Activated naive CD4-positive, alpha-beta T cell treated with anti-CD3 and anti-CD28 coated beads for 36 hours (primary cell): ENCODE results near the gene PDK2. TPM values are rescaled to one million over a fixed set of nuclear protein-coding genes. Genes with fewer than 3 reads are reported as not detected.
"Not testable (repeated sequence)": the region's sequence is repeated elsewhere in the genome, so short reads cannot be mapped to it uniquely, and the experiment has no call there.

Experiments
- CTCF ChIA-PET: fragments of 350-600 bp; sonication (Branson Sonifier 250); formaldehyde crosslinking; loops from one replicate; lab custom pipeline; 2021; ENCODE audit warnings: antibody characterized with exemption; lab: Charles Lee
- DNase-seq: peaks from one replicate; pipeline ENCODE4 v3.0.0-alpha.2; 2020
- H3K27ac Mint-ChIP-seq: one replicate; pipeline ENCODE4 v1.8.0; 2021; ENCODE audit warnings: mild to moderate bottlenecking, mixed read lengths
- H3K27me3 Mint-ChIP-seq: one replicate; pipeline ENCODE4 v1.8.0; 2021; ENCODE audit warnings: low read depth, mixed read lengths
- H3K36me3 Mint-ChIP-seq: one replicate; pipeline ENCODE4 v1.8.0; 2021; ENCODE audit warnings: low read depth, mixed read lengths
- H3K4me1 Mint-ChIP-seq: one replicate; pipeline ENCODE4 v1.8.0; 2021; ENCODE audit warnings: low read depth, mixed read lengths
- H3K4me3 Mint-ChIP-seq: one replicate; pipeline ENCODE4 v1.8.0; 2021; ENCODE audit warnings: mild to moderate bottlenecking, moderate library complexity, mixed read lengths
- H3K9me3 Mint-ChIP-seq: one replicate; pipeline ENCODE4 v1.8.0; 2021; ENCODE audit warnings: mixed read lengths
- intact Hi-C: fragments of 100-400 bp; cut with micrococcal nuclease; formaldehyde crosslinking; loops from one replicate; pipeline ENCODE4 v1.15.1; 2023
- total RNA-seq, 2 experiments: library from RNA; stranded (reverse); gene quantifications; one replicate each; pipeline ENCODE4 v1.2.3, GENCODE V29; 2021

The PDK2 gene
- total RNA-seq, 2 experiments from 2014 or later = 10.5 to 11.1 TPM

DNA sequence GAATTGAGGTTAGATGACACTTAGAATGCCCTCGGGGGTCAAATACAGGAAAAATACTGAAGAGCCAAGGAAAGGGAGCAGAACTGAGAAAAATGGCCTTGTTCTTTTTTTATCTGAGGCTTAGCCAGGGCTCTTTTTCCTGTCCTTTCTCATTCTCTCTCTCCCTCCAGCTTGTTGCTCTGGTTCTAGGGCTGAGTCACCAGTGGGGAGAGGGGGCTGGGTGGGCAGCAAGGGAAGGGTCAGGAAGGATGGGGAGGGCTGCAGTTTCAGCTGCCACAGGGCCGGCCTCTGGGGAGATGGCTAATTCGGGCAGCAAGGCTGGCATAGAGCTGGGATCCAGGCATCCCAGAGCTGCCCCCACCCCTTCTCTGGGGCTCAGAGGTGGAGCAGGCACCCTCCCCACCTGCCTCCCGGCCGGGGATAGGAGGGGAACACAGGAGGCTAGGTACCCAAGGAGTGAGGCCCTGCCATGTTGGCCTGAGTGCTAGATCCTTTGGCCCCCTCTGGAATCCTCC lies 35.3 kb upstream of the PDK2 start:
- Mint-ChIP-seq H3K9me3 (no peaks in the 10 kb centered on the region), H3K4me3 (no peak overlapping the region), H3K27ac (no peak overlapping the region), H3K36me3 (no peaks in the 10 kb centered on the region), H3K4me1 (peaks cover 17% of the 10 kb centered on the region), H3K27me3 (no peaks in the 10 kb centered on the region)
- intact Hi-C loops = loop anchor here (5.0 to 10.0 kb wide), 2 partner anchors 385 to 698 kb away; partner anchors contain the start of genes SPOP and ZNF652
- DNase-seq = no peak
- CTCF ChIA-PET = interaction anchor here (0.6 to 1.1 kb wide), 2 partner anchors 28 to 63 kb away, joined by 3 to 8 read pairs; no protein-coding TSS in a partner anchor

GRCh38 chr17:50060951-50061712 lies 34.0 kb upstream of the PDK2 start:
- intact Hi-C loops = no loop called here
- CTCF ChIA-PET = interaction anchor here (1.1 kb wide), 1 partner anchor 65 kb away, joined by 3 read pairs; no protein-coding TSS in a partner anchor
- H3K27me3 Mint-ChIP-seq = no peaks in the 10 kb centered on the region

DNA sequence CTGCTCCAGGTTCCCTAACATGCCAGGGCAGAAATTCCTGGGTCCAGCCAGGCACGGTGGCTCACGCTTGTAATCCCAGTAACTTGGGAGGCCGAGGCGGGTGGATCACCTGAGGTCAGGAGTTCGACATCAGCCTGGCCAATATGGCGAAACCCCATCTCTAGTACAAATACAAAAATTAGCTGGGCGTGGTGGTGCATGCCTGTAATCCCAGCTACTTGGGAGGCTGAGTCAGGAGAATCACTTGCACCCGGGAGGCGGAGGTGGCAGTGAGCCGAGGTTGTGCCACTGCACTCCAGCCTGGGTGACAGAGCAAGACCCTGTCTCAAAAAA lies 33.5 kb upstream of the PDK2 start:
- H3K4me3 Mint-ChIP-seq, H3K36me3 Mint-ChIP-seq, CTCF ChIA-PET, H3K9me3 Mint-ChIP-seq, intact Hi-C loops, DNase-seq, H3K27ac Mint-ChIP-seq, H3K27me3 Mint-ChIP-seq, H3K4me1 Mint-ChIP-seq: not testable (repeated sequence)

More at GRCh38 chr17:50060951-50061712, 34.0 kb upstream of the PDK2 start:
- DNase-seq = no peak
- H3K4me1 Mint-ChIP-seq = peaks cover 12% of the 10 kb centered on the region
- no peak overlapping the region for H3K27ac Mint-ChIP-seq
- H3K9me3 Mint-ChIP-seq = no peaks in the 10 kb centered on the region
- H3K36me3 Mint-ChIP-seq = no peaks in the 10 kb centered on the region
- H3K4me3 Mint-ChIP-seq = no peak overlapping the region

DNA sequence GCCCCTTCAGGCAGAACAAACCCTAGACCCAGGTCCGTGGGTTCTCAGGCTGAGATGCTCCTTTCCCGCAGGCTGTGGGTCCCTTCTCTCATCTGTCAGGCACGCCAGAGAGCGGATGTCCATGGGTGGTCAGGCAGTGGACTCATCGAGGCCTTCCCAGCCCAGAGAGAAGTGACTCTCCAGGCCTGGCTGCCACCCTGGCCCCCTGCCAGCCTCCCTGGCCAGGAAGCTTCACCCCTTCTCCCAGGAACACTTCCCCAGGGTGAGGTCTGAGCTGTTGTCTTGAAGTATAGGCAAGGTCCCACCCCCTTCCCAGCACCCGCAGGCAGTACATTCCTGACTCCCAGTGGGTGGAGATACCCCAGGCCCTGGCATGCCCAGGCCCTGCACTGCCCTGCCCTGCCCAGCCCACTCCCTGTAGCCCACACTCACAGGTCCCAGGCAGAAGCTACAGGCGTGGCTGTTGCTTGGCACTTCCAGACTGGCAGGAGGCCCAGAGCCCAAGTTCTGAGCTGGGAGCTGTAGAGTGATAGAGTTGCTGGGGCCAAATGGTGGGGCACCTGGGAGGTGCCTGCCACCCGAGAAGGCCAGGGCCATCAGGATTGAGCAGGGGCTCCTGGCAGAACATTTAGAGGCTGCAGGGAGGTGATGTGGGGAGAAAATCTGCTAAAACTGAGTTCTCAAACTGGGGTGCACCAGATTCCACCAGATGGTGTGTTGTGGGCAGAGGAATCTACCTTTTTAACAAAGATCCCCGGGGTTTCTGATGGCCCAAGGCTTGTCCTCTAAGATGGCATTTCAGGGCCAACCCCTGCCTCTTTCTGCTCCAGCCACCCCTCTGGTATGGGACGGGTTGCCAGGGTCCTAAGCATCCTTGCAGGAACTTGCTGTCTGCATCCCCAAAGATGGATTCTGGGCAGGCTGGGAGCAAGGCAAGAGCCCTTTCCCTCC lies 32.6 kb upstream of the PDK2 start:
- peaks cover 4% of the 10 kb centered on the region for H3K4me1 Mint-ChIP-seq
- no peak overlapping the region for H3K27ac Mint-ChIP-seq
- H3K27me3 Mint-ChIP-seq = no peaks in the 10 kb centered on the region
- no peaks in the 10 kb centered on the region for H3K36me3 Mint-ChIP-seq
- CTCF ChIA-PET = no interaction called here
- DNase-seq = no peak
- H3K4me3 Mint-ChIP-seq = no peak overlapping the region
- intact Hi-C loops = no loop called here
- H3K9me3 Mint-ChIP-seq = no peaks in the 10 kb centered on the region

- H3K4me3 Mint-ChIP-seq = no peak overlapping the region
- H3K27ac Mint-ChIP-seq = no peak overlapping the region
- no peaks in the 10 kb centered on the region for H3K36me3 Mint-ChIP-seq
- no peaks in the 10 kb centered on the region for H3K4me1 Mint-ChIP-seq
- H3K9me3 Mint-ChIP-seq = no peaks in the 10 kb centered on the region
- intact Hi-C loops = no loop called here
- H3K27me3 Mint-ChIP-seq = no peaks in the 10 kb centered on the region
- CTCF ChIA-PET = interaction anchor here (0.6 kb wide), 1 partner anchor 56 kb away, joined by 3 read pairs; no protein-coding TSS in a partner anchor
- no peak for DNase-seq
Observed at GRCh38 chr17:50063561-50064252, 31.4 kb upstream of the PDK2 start.

DNA sequence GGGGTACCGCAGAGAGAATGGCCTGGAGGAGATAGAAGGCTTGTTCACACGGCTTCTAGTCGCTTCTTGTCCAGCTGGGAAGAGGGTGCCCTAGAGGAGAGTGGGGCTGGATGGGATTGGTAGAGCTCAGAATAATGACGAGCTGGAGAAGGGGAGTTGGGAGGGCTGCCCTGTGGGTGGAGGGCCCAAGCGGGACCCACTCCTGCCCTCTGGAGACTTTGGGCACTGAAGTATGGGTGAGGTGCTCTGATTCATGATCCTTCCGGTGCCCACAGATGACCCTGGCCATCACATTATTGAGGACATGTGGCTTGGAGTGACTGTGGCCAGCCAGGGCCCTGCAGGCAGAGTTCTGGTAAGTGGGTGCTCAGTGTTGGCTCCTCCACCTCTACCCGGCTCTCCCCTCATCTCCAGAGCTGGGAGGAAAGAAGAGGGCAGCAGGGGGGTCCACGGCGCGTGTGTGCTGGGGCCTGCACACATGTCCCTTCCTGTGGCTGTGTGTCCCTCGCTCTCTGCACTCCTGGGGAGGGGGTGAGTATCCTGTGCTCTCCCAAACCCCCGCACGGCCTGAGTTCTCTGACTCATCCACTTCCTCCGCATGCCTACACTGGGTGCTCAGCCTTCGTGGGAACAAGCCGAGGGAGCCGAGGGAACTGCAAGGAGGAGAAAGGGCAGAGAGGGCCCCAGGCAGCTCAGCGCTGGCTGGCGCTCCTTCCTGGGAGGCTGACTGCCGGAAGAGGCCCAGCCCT lies 30.7 kb upstream of the PDK2 start:
- H3K27ac Mint-ChIP-seq = no peak overlapping the region
- intact Hi-C loops = no loop called here
- no peak overlapping the region for H3K4me3 Mint-ChIP-seq
- H3K27me3 Mint-ChIP-seq = no peaks in the 10 kb centered on the region
- no peaks in the 10 kb centered on the region for H3K4me1 Mint-ChIP-seq
- DNase-seq = no peak
- CTCF ChIA-PET = interaction anchor here (0.6 kb wide), 1 partner anchor 57 kb away, joined by 3 read pairs; no protein-coding TSS in a partner anchor
- H3K36me3 Mint-ChIP-seq = peaks cover under 1% of the 10 kb centered on the region
- H3K9me3 Mint-ChIP-seq = no peaks in the 10 kb centered on the region

DNA sequence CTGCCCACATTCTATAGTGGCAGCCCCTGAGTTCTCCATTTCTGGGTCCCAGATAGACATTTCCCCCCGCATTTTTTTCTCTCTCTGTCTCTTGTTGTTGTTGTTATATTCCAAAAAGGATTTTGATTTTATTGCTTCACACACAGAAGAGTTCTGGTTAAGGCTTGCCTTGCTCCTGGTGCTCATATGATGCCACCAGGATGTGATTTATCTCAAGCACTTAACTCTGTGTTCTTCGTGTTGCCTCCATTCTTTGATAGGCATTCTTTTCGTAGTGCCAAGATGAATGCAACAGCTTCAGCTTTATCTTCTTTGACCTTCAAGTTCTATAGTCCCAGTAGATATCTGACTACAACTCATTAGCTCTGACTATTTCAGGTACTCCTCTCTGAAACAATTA lies 30.1 kb upstream of the PDK2 start:
- no peak overlapping the region for H3K4me3 Mint-ChIP-seq
- H3K27ac Mint-ChIP-seq = no peak overlapping the region
- H3K4me1 Mint-ChIP-seq = no peaks in the 10 kb centered on the region
- H3K36me3 Mint-ChIP-seq = peaks cover 3% of the 10 kb centered on the region
- no peaks in the 10 kb centered on the region for H3K27me3 Mint-ChIP-seq
- DNase-seq = no peak
- CTCF ChIA-PET = no interaction called here
- no peaks in the 10 kb centered on the region for H3K9me3 Mint-ChIP-seq
- intact Hi-C loops = no loop called here

DNA sequence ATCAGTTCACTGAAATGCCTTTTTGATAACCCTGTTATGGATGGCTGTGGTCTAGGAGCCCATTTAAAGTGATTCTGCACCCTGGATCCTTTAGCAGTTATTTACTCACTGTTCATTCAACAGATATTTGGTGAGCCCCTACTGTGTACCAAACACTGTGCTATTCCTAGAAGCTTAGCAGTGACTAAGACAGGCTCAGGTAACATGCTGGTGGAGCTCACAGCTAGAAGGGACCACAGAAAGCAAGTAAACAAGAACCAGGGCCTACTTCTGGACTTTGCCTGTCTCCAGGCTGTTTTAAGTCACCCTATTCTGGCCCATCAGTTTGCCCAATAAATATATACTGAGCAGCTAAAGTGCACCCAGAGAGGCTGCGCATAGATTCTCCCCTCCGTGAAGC lies 28.2 kb upstream of the PDK2 start:
- H3K4me3 Mint-ChIP-seq = no peak overlapping the region
- peaks cover 10% of the 10 kb centered on the region for H3K9me3 Mint-ChIP-seq
- CTCF ChIA-PET = interaction anchor here (0.5 to 2.6 kb wide), 7 partner anchors 20 to 83 kb away, joined by 3 to 11 read pairs (median 3); no protein-coding TSS in a partner anchor
- H3K27me3 Mint-ChIP-seq = no peaks in the 10 kb centered on the region
- H3K27ac Mint-ChIP-seq = no peak overlapping the region
- DNase-seq = no peak
- H3K4me1 Mint-ChIP-seq = no peaks in the 10 kb centered on the region
- intact Hi-C loops = no loop called here
- H3K36me3 Mint-ChIP-seq = peaks cover 12% of the 10 kb centered on the region

DNA sequence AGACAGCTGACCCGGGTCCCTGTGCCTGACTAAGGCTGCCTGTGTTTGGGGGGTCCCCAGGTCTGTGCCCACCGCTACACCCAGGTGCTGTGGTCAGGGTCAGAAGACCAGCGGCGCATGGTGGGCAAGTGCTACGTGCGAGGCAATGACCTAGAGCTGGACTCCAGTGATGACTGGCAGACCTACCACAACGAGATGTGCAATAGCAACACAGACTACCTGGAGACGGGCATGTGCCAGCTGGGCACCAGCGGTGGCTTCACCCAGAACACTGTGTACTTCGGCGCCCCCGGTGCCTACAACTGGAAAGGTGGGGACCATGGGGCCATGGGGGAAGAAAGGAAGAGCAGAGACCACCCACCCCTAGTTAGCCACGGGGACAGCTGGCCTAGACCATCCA lies 27.2 kb upstream of the PDK2 start:
- H3K36me3 Mint-ChIP-seq = peaks cover 12% of the 10 kb centered on the region
- no peak for DNase-seq
- no peaks in the 10 kb centered on the region for H3K4me1 Mint-ChIP-seq
- intact Hi-C loops = no loop called here
- no peaks in the 10 kb centered on the region for H3K27me3 Mint-ChIP-seq
- H3K27ac Mint-ChIP-seq = no peak overlapping the region
- CTCF ChIA-PET = interaction anchor here (1.2 to 2.6 kb wide), 5 partner anchors 16 to 42 kb away, joined by 3 to 11 read pairs (median 8); no protein-coding TSS in a partner anchor
- peaks cover 10% of the 10 kb centered on the region for H3K9me3 Mint-ChIP-seq
- H3K4me3 Mint-ChIP-seq = no peak overlapping the region

DNA sequence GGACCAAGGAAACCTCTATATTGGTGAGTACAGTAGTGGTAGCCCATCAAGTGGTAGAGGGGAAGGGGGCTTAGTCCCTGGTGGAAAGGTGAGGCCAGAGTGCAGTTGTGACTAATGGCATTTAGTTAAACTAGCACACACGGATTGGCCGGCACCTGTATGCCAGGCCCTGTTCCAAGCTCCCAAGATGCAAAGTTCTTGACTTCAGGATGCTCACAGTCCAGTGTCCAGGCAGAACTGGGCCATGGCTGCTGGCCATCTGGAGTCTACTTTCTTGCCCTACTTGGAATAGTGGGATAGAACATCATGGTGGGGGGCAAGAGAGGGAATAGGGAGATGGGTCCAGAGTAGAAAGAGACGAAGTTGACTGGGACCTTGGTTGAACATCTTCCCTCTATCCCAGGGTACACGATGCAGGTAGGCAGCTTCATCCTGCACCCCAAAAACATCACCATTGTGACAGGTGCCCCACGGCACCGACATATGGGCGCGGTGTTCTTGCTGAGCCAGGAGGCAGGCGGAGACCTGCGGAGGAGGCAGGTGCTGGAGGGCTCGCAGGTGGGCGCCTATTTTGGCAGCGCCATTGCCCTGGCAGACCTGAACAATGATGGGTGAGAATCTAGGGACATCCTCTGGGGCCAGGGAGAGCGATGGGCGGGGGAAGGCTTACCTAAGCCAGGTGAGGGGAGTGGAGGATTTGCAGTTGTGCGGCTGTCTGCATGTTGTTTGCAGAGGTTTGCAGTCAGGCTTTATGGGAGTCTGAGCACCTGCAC lies 24.1 kb upstream of the PDK2 start:
- CTCF ChIA-PET = interaction anchor here (1.1 to 1.5 kb wide), 3 partner anchors 14 to 23 kb away, joined by 3 to 6 read pairs (median 5); no protein-coding TSS in a partner anchor
- Mint-ChIP-seq H3K9me3 (peaks cover 10% of the 10 kb centered on the region), H3K4me1 (no peaks in the 10 kb centered on the region), H3K27me3 (no peaks in the 10 kb centered on the region), H3K4me3 (no peak overlapping the region), H3K36me3 (peaks cover 13% of the 10 kb centered on the region), H3K27ac (no peak overlapping the region)
- no peak for DNase-seq
- intact Hi-C loops = no loop called here
